Stimulated activated CD4-positive, alpha-beta T cell treated with anti-CD3 and anti-CD28 coated beads, Interleukin-12 subunit alpha, Interleukin-12 subunit beta, amount 100 ng/mL, for 24 hours (primary cell): Measurements from ENCODE around the gene CSH1.
"Not testable (repeated sequence)": the region's sequence is repeated elsewhere in the genome, so short reads cannot be mapped to it uniquely, and the experiment has no call there.

Source experiments
- DNase-seq, 2 experiments: peaks; one replicate each; pipeline ENCODE4 v3.0.0-alpha.2; 2020; ENCODE audit warnings: low read depth in 2 of 2

CSH1 gene

DNA sequence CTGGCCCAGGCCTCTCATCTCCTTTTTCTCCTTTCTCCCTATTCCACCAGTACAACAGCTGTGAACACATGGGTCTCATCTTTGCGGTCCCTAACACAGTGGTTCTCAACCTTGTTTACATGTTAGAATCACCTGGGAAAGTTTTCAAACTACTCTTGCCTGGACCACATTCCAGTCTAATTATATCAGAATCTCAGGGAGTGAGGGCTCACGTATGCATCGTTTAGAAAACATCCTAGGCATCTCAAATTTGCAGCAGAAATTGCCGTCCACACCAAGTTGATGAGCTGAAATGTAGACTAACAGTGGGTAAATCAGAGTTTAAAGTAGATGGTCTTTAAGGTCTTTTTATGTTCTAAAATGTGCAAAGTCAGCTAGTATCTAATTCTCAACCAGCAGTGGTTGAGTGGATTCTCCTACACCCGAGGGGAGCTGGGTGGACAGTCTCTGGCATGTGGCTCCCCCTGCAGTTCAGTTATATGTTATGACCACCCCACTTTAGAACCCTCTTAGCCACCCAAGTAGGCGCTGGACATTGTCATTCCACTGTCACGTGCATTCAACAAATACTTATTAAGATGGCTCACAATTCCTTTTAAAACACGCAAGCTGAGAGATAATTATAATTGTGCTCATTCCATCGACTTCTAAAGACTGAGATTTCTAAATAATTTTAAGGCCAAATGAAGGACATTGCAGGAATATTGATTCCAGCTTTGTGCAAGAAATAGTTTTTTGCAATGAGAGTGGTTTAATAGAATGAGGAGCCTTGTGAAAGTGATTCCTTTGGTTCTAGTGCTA lies 26.7 kb downstream of the CSH1 start:
- not testable (repeated sequence) for DNase-seq

- DNase-seq: not testable (repeated sequence)
Observed at GRCh38 chr17:63866625-63867024, 29.7 kb downstream of the CSH1 start.

DNA sequence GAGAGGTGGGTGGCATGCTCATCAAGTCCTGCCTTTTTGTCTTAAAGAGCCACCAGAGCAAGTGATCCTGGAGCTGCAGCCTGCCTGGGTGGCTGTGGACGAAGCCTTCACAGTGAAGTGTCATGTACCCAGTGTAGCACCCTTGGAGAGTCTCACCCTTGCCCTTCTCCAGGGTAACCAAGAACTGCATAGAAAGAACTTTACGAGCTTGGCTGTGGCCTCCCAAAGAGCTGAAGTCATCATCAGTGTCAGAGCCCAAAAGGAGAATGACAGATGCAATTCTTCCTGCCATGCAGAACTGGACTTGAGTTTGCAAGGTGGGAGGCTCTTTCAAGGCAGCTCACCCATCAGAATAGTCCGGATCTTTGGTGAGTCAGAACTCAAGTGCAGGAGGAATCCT lies 37.1 kb downstream of the CSH1 start:
- no peak for DNase-seq

DNA sequence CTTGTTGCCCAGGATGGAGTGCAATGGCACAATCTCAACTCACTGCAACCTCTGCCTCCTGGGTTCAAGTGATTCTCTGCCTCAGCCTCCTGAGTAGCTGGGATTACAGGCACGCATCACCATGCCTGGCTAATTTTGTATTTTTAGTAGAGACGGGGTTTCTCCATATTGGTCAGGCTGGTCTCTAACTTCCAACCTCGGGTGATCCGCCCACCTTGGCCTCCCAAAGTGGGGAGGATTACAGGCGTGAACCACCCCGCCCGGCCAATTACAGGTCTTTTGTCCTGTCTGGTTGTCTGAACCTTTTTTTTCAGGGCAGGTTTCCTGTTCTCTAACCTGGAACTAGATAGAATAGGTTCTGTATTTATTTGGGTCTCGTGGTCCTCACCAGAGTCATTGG lies 39.9 kb downstream of the CSH1 start:
- not testable (repeated sequence) for DNase-seq

- no peak for DNase-seq
Observed at GRCh38 chr17:63855185-63855584, 41.2 kb downstream of the CSH1 start.

DNA sequence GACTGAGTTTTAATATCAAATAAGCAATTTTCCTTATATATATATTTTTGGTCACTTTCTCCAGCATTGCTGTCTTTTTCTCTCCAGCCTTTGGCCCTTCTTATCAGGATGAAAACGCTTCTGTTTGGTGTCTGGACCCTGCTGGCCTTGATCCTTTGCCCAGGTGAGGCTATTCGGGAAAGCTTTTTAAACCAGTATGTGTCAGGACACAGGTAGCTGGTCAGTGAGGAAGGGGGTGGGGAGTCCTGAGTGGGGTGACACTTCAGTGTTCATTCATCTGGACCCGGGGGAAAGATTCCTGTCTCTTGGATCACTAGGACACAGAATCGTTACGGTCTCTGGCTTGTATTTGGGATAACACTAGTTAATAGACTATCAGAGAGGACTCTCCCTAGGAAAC lies 41.7 kb downstream of the CSH1 start:
- no peak for DNase-seq

DNA sequence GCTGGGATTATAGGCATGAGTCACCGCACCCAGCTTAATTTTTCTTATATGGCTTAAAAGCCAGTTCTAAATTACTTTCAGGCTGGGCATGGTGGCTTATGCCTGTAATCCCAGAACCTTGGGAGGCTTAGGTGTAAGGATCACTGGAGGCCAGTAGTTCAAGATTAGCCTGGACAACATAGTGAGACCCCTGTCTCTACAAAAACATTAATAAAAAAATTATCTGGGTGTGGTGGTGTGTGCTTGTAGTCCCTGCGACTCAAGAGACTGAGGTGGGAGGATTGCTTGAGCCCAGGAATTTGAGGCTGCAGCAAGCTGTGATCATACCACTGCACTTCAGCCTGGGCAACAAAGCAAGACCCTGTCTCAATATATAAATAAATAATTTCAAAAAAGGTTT lies 43.1 kb downstream of the CSH1 start:
- no peak for DNase-seq

DNA sequence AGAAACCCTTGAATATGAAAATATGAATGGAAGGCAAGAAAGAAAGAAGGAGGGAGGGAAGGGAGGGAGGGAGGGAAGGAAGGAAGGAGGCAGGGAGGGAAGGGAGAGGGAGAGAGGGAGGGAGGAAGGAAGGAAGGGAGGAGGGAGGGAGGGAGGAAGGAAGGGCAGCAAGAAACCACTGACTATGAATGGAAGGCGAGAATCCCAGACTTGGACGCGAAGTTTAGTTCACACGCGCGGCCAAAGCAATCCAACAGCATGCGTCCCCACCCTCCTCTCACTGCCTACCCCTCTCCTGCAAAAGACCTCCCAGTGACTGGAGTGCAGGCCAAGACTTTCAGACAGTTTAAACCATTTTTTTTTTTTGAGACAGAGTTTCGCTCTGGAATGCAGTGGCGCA lies 46.0 kb downstream of the CSH1 start:
- no peak for DNase-seq

DNA sequence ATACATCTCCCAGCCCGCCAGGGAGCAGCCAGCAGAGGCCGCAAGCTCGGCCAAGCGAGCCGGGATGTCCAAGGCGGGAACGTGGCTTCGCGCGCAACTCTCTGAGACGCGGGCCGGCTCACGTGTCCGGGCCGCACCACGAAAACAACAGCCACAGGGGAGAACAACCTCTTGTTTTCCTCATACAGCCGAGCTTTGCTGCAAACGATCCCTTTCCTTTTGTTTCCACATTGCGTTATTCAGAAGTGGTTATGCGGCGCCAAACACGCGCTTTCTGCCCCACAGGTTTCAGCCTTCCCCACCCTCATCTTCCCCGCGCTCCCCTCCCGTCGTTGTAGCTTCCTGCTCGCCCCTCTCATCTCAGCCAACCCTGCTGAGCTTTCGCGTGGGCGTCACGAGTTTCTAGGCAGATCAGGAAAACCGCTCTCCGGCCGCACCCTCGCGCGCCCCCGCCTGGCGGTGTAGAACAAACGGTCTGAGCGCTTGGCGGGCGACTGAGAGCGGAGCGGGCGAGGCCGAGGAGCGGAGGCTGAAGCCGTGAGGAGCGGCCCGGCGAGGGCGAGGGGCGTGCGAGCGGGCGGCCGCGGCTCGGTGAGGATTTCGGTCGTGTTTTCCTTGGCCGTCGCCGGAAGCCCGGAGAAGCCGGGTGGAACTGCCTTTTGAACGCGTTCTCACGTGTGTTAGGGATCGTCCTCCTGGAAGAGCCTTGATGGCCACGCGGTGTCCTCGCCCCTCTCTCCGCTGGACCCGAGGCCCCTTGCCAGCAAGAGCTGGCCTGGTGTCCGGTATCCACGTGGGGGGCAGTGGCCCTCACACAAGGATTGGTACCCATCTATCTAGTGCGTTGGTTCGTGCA lies 47.3 kb downstream of the CSH1 start:
- DNase-seq: peak; percentile 93 to 97

- DNase-seq: no peak
Observed at GRCh38 chr17:63847525-63848249, 48.7 kb downstream of the CSH1 start.

DNA sequence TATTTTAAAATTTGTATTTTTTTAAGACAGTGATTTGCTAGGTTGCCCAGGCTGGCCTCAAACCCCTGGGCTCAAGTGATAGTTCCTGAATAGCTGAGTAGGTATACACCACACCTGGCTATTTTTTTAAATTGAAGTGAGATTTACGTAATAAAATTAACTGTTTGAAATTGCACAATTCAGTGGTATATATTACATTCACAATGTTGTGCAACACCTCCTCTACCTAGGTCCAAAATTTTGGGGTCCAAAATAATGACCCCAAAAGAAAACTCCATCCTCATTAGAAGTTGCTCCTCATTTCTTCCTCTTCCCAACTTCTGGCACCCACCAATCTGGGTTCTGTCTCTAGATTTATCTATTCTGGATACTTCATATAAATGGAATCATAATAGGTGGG lies 50.9 kb downstream of the CSH1 start:
- no peak for DNase-seq
